RCC 7860 (cell line): Measurements from ENCODE around the gene SH2D1B.
"Not testable (repeated sequence)": the region's sequence is repeated elsewhere in the genome, so short reads cannot be mapped to it uniquely, and the experiment has no call there.

ENCODE experiments used
- DNase-seq: peaks from one replicate; pipeline ENCODE4 v3.0.0-alpha.2; 2015; ENCODE audit warnings: low spot score
- FAIRE-seq: peaks from 2 replicates; lab custom pipeline; 2012; peaks lifted over from hg19 to GRCh38; lab: Jason Lieb, UNC

The SH2D1B gene

GRCh38 chr1:162412002-162412401, at the start of gene SH2D1B:
Gene SH2D1B (minus strand): TSS chr1:162412136. CDS start chr1:162412016, 120 bp downstream.
- no peak for FAIRE-seq
- DNase-seq: peak; percentile 17

- DNase-seq (no peak), FAIRE-seq (no peak)
Observed at GRCh38 chr1:162458236-162458635, 46.3 kb upstream of the SH2D1B start.

GRCh38 chr1:162456323-162456722, 44.4 kb upstream of the SH2D1B start:
- no peak for DNase-seq
- FAIRE-seq: no peak

- DNase-seq, FAIRE-seq: not testable (repeated sequence)
Observed at GRCh38 chr1:162454361-162454760, 42.4 kb upstream of the SH2D1B start.

GRCh38 chr1:162446946-162447345, 35.0 kb upstream of the SH2D1B start:
- DNase-seq (no peak), FAIRE-seq (no peak)

GRCh38 chr1:162444903-162445302, 33.0 kb upstream of the SH2D1B start:
- DNase-seq: no peak
- FAIRE-seq: no peak

- DNase-seq, FAIRE-seq: not testable (repeated sequence)
Observed at GRCh38 chr1:162432977-162433713, 21.2 kb upstream of the SH2D1B start.

- FAIRE-seq (no peak), DNase-seq (no peak)
Observed at GRCh38 chr1:162430583-162430982, 18.6 kb upstream of the SH2D1B start.

- no peak for DNase-seq
- no peak for FAIRE-seq
Observed at GRCh38 chr1:162422662-162423375, 10.9 kb upstream of the SH2D1B start.

GRCh38 chr1:162421258-162422164, 9.6 kb upstream of the SH2D1B start:
- FAIRE-seq: no peak
- no peak for DNase-seq

GRCh38 chr1:162420120-162420519, 8.2 kb upstream of the SH2D1B start:
- FAIRE-seq (no peak), DNase-seq (no peak)

GRCh38 chr1:162419450-162419931, 7.6 kb upstream of the SH2D1B start:
- not testable (repeated sequence) for DNase-seq, FAIRE-seq

- DNase-seq, FAIRE-seq: not testable (repeated sequence)
Observed at GRCh38 chr1:162418584-162418983, 6.6 kb upstream of the SH2D1B start.

GRCh38 chr1:162417650-162418049, 5.7 kb upstream of the SH2D1B start:
- no peak for DNase-seq
- FAIRE-seq: no peak

GRCh38 chr1:162416909-162417308, 5.0 kb upstream of the SH2D1B start:
- no peak for FAIRE-seq
- DNase-seq: no peak

- DNase-seq (no peak), FAIRE-seq (no peak)
Observed at GRCh38 chr1:162416215-162416614, 4.3 kb upstream of the SH2D1B start.

GRCh38 chr1:162407539-162407938, 4.4 kb downstream of the SH2D1B start:
- FAIRE-seq (no peak), DNase-seq (no peak)

- FAIRE-seq (no peak), DNase-seq (no peak)
Observed at GRCh38 chr1:162406811-162407210, 5.1 kb downstream of the SH2D1B start.

GRCh38 chr1:162405800-162406199, 6.1 kb downstream of the SH2D1B start:
- no peak for FAIRE-seq
- DNase-seq: no peak

GRCh38 chr1:162404550-162405160, 7.3 kb downstream of the SH2D1B start:
- DNase-seq (no peak), FAIRE-seq (no peak)
